ENCODE measurements around the gene PGAM5.

Gene PGAM5

GRCh38 chr12:132717531-132718387 is 7.1 kb downstream of the PGAM5 start:
- H3K9me2 ChIP-seq (replicated peaks; ENCODE audit: insufficient read depth, low read length): no peaks in the 10 kb centered on the region
- no peaks in the 10 kb centered on the region; the same call in none of the 2 replicates for H3K36me3 ChIP-seq (replicated peaks; ENCODE audit: insufficient read depth, low read length)
- no peak overlapping the region for H3K9ac ChIP-seq (ENCODE audit: low read length)
- no peak for DNase-seq
- H2AFZ ChIP-seq (ENCODE audit: low read length): no peak overlapping the region
- H3K4me2 ChIP-seq (ENCODE audit: low read depth, low read length): no peak overlapping the region
- no peaks in the 10 kb centered on the region for H3K4me1 ChIP-seq (ENCODE audit: low read length)
- TF ChIP-seq EZH2 (optimal IDR thresholded peaks at IDR 0.05; ENCODE audit: low read depth, low read length) (no peak), CTCF (IDR thresholded peaks at IDR 0.05; ENCODE audit: low read length) (no peak), EZH2phosphoT487 (IDR thresholded peaks at IDR 0.05; ENCODE audit: low read length) (no peak)
- H3F3A ChIP-seq (ENCODE audit: insufficient read depth, low read length): no peaks in the 10 kb centered on the region
- H4K20me1 ChIP-seq (ENCODE audit: insufficient read depth, low read length): no peaks in the 10 kb centered on the region
- no peaks in the 10 kb centered on the region for H3K9me3 ChIP-seq (replicated peaks; ENCODE audit: insufficient read depth, low read length)
- no peaks in the 10 kb centered on the region for H3K27me3 ChIP-seq (replicated peaks; ENCODE audit: insufficient read depth, low read length)
- H3K27ac ChIP-seq (ENCODE audit: low read length): no peak overlapping the region
- peaks cover 17% of the 10 kb centered on the region for H3K79me2 ChIP-seq (ENCODE audit: low read length)
- H3K4me3 ChIP-seq (ENCODE audit: low read length): no peak overlapping the region

- Histone ChIP-seq H3K27ac (ENCODE audit: low read length) (no peak overlapping the region), H2AFZ (ENCODE audit: low read length) (no peak overlapping the region), H3K9me3 (replicated peaks; ENCODE audit: insufficient read depth, low read length) (no peaks in the 10 kb centered on the region), H3F3A (ENCODE audit: insufficient read depth, low read length) (no peaks in the 10 kb centered on the region), H3K4me1 (ENCODE audit: low read length) (no peaks in the 10 kb centered on the region), H3K4me2 (ENCODE audit: low read depth, low read length) (no peak overlapping the region), H3K4me3 (ENCODE audit: low read length) (no peak overlapping the region), H3K9ac (ENCODE audit: low read length) (no peak overlapping the region), H4K20me1 (ENCODE audit: insufficient read depth, low read length) (no peaks in the 10 kb centered on the region), H3K79me2 (ENCODE audit: low read length) (peaks cover 8% of the 10 kb centered on the region; the same call in 1 of the 2 replicates), H3K27me3 (replicated peaks; ENCODE audit: insufficient read depth, low read length) (no peaks in the 10 kb centered on the region), H3K36me3 (replicated peaks; ENCODE audit: insufficient read depth, low read length) (no peaks in the 10 kb centered on the region; the same call in 1 of the 2 replicates), H3K9me2 (replicated peaks; ENCODE audit: insufficient read depth, low read length) (no peaks in the 10 kb centered on the region)
- no peak for DNase-seq
- TF ChIP-seq EZH2 (optimal IDR thresholded peaks at IDR 0.05; ENCODE audit: low read depth, low read length) (no peak), EZH2phosphoT487 (IDR thresholded peaks at IDR 0.05; ENCODE audit: low read length) (no peak), CTCF (IDR thresholded peaks at IDR 0.05; ENCODE audit: low read length) (no peak)
Observed at GRCh38 chr12:132718644-132719043, 8.0 kb downstream of the PGAM5 start.

- Histone ChIP-seq H3K4me2 (ENCODE audit: low read depth, low read length) (no peak overlapping the region), H3K4me1 (ENCODE audit: low read length) (no peaks in the 10 kb centered on the region), H2AFZ (ENCODE audit: low read length) (no peak overlapping the region), H3K9me2 (replicated peaks; ENCODE audit: insufficient read depth, low read length) (no peaks in the 10 kb centered on the region), H3K9ac (ENCODE audit: low read length) (no peak overlapping the region), H3K27ac (ENCODE audit: low read length) (no peak overlapping the region), H3K4me3 (ENCODE audit: low read length) (no peak overlapping the region), H3K36me3 (replicated peaks; ENCODE audit: insufficient read depth, low read length) (no peaks in the 10 kb centered on the region; the same call in 1 of the 2 replicates), H3F3A (ENCODE audit: insufficient read depth, low read length) (no peaks in the 10 kb centered on the region), H3K79me2 (ENCODE audit: low read length) (peaks cover 5% of the 10 kb centered on the region; the same call in 1 of the 2 replicates), H4K20me1 (ENCODE audit: insufficient read depth, low read length) (no peaks in the 10 kb centered on the region), H3K9me3 (replicated peaks; ENCODE audit: insufficient read depth, low read length) (no peaks in the 10 kb centered on the region), H3K27me3 (replicated peaks; ENCODE audit: insufficient read depth, low read length) (no peaks in the 10 kb centered on the region)
- no peak for DNase-seq
- TF ChIP-seq EZH2 (optimal IDR thresholded peaks at IDR 0.05; ENCODE audit: low read depth, low read length) (no peak), CTCF (IDR thresholded peaks at IDR 0.05; ENCODE audit: low read length) (no peak), EZH2phosphoT487 (IDR thresholded peaks at IDR 0.05; ENCODE audit: low read length) (no peak)
Observed at GRCh38 chr12:132719141-132719953, 8.7 kb downstream of the PGAM5 start.

All from MM.1S (cell line).